H1 (cell line): ENCODE results near the gene POLR3H. TPM values are rescaled to one million over a fixed set of nuclear protein-coding genes. Genes with fewer than 3 reads are reported as not detected.

ENCODE experiments used
- CTCF ChIA-PET: fragments of 300-600 bp; sonication (Branson Sonifier 250); formaldehyde crosslinking; loops from one replicate; lab custom pipeline; 2021; ENCODE audit not compliant: partially characterized antibody; lab: Charles Lee
- POLR2A ChIA-PET: fragments of 300-600 bp; sonication (Branson Sonifier 250); formaldehyde crosslinking; loops from one replicate; lab custom pipeline; 2021; ENCODE audit warnings: inconsistent platforms; ENCODE audit not compliant: partially characterized antibody; lab: Charles Lee
- DNase-seq, 2 experiments: peaks; one replicate each; pipeline versions ENCODE4 v3.0.0 to v3.0.0-alpha.2; 2010 to 2022; ENCODE audit warnings: low spot score in 2 of 2, low read depth in 1 of 2, mixed read lengths in 1 of 2
- FAIRE-seq: peaks from 2 replicates; lab custom pipeline; 2011; peaks lifted over from hg19 to GRCh38; lab: Jason Lieb, UNC
- H2AFZ ChIP-seq: 2 replicates; pipeline ENCODE4 v1.8.1; 2012; ENCODE audit warnings: low read length, inconsistent platforms
- H2AK5ac ChIP-seq: 2 replicates; pipeline ENCODE4 v1.6.1; 2013; ENCODE audit warnings: low read depth, low read length
- H2BK120ac ChIP-seq: replicated peaks from 2 replicates; pipeline ENCODE3; 2013; ENCODE audit warnings: low read depth, low read length, inconsistent platforms
- H2BK12ac ChIP-seq: 2 replicates; pipeline ENCODE4 v1.6.1; 2013; ENCODE audit warnings: low read depth, low read length
- H2BK15ac ChIP-seq: 2 replicates; pipeline ENCODE4 v1.6.1; 2013; ENCODE audit warnings: low read length
- H2BK20ac ChIP-seq: 2 replicates; pipeline ENCODE4 v1.6.1; 2013; ENCODE audit warnings: low read length
- H2BK5ac ChIP-seq: 2 replicates; pipeline ENCODE4 v1.6.1; 2013; ENCODE audit warnings: low read depth, low read length
- H3K14ac ChIP-seq: 2 replicates; pipeline ENCODE4 v1.6.1; 2013; ENCODE audit warnings: inconsistent platforms; ENCODE audit not compliant: insufficient read length
- H3K18ac ChIP-seq: 2 replicates; pipeline ENCODE4 v1.6.1; 2013; ENCODE audit warnings: low read length; ENCODE audit errors: extremely low read depth
- H3K23ac ChIP-seq: 2 replicates; pipeline ENCODE4 v1.6.1; 2013; ENCODE audit warnings: inconsistent platforms; ENCODE audit not compliant: insufficient read length
- H3K23me2 ChIP-seq: 2 replicates; pipeline ENCODE4 v1.6.1; 2013; ENCODE audit warnings: low read depth, low read length
- H3K27ac ChIP-seq: 2 replicates; pipeline ENCODE4 v1.6.1; 2011; ENCODE audit warnings: low read depth, low read length, inconsistent platforms
- H3K27me3 ChIP-seq, 4 experiments: replicated peaks in 1 of 4; 1 replicate in 1 of 4; 2 replicates in 3 of 4; pipeline versions ENCODE4 v1.6.1 to v1.8.1; 2011 to 2013; ENCODE audit warnings: low read length in 3 of 4, mild to moderate bottlenecking in 3 of 4, inconsistent platforms in 2 of 4, mixed read lengths in 2 of 4, moderate library complexity in 1 of 4; ENCODE audit not compliant: control insufficient read depth in 3 of 4, insufficient read depth in 3 of 4; ENCODE audit errors: extremely low read depth in 1 of 4
- H3K36me3 ChIP-seq, 4 experiments: 2 replicates each; pipeline versions ENCODE4 v1.6.1 to v1.8.1; 2011 to 2013; ENCODE audit warnings: mild to moderate bottlenecking in 4 of 4, low read length in 3 of 4, moderate library complexity in 2 of 4, control low read depth in 1 of 4, inconsistent platforms in 1 of 4; ENCODE audit not compliant: insufficient read depth in 4 of 4, control insufficient read depth in 2 of 4
- H3K4ac ChIP-seq: replicated peaks from 2 replicates; pipeline ENCODE3; 2013; ENCODE audit warnings: low read length, low read depth, mixed read lengths, inconsistent platforms; ENCODE audit not compliant: insufficient read length
- H3K4me1 ChIP-seq, 4 experiments: replicated peaks in 1 of 4; 1 replicate in 1 of 4; 2 replicates in 3 of 4; pipeline versions ENCODE4 v1.6.1 to v1.8.1; 2011 to 2013; ENCODE audit warnings: low read length in 3 of 4, inconsistent platforms in 2 of 4, mixed read lengths in 1 of 4; ENCODE audit not compliant: insufficient read depth in 4 of 4, control insufficient read depth in 3 of 4
- H3K4me2 ChIP-seq, 2 experiments: 2 replicates each; pipeline versions ENCODE4 v1.6.1 to v1.8.1; 2011 to 2013; ENCODE audit warnings: low read depth in 2 of 2, low read length in 2 of 2, control low read depth in 1 of 2, inconsistent platforms in 1 of 2, mild to moderate bottlenecking in 1 of 2; ENCODE audit not compliant: insufficient read depth in 1 of 2
- H3K4me3 ChIP-seq, 4 experiments: fragments of 200-600, 300-600 bp in 1 of 4; sonication (generic), shearing (Covaris generic), sonication (Bioruptor Twin) in 1 of 4; 2 replicates each; pipeline versions ENCODE4 v1.5.1 to v1.8.1; 2011 to 2016; ENCODE audit warnings: low read length in 4 of 4, low read depth in 3 of 4, control low read depth in 2 of 4, inconsistent platforms in 2 of 4, mild to moderate bottlenecking in 2 of 4, mixed read lengths in 1 of 4, moderate library complexity in 1 of 4; ENCODE audit not compliant: insufficient read depth in 2 of 4; ENCODE audit errors: extremely low read depth in 1 of 4
- H3K56ac ChIP-seq: replicated peaks from 2 replicates; pipeline ENCODE3; 2013; ENCODE audit warnings: low read depth, mild to moderate bottlenecking, mixed read lengths, low read length, inconsistent platforms; ENCODE audit not compliant: insufficient read length
- H3K79me1 ChIP-seq: 2 replicates; pipeline ENCODE4 v1.6.1; 2013; ENCODE audit warnings: low read depth, low read length, control low read depth
- H3K79me2 ChIP-seq, 2 experiments: 2 replicates each; pipeline versions ENCODE4 v1.6.1 to v1.8.1; 2012 to 2013; ENCODE audit warnings: low read length in 2 of 2, mild to moderate bottlenecking in 2 of 2, inconsistent platforms in 1 of 2; ENCODE audit not compliant: insufficient read depth in 2 of 2, control insufficient read depth in 1 of 2
- H3K9ac ChIP-seq, 4 experiments: replicated peaks in 1 of 4; 1 replicate in 1 of 4; 2 replicates in 3 of 4; pipeline versions ENCODE4 v1.6.1 to v1.8.1; 2011 to 2013; ENCODE audit warnings: low read depth in 3 of 4, low read length in 3 of 4, control low read depth in 2 of 4, mild to moderate bottlenecking in 2 of 4, moderate library complexity in 2 of 4, inconsistent platforms in 1 of 4; ENCODE audit errors: extremely low read depth in 1 of 4
- H3K9me3 ChIP-seq, 2 experiments: 2 replicates each; pipeline versions ENCODE4 v1.6.1 to v1.8.1; 2012 to 2013; ENCODE audit warnings: mild to moderate bottlenecking in 2 of 2, moderate library complexity in 2 of 2, control low read depth in 1 of 2, inconsistent platforms in 1 of 2, low read depth in 1 of 2, low read length in 1 of 2, mixed read lengths in 1 of 2; ENCODE audit not compliant: insufficient read depth in 2 of 2
- H4K20me1 ChIP-seq, 2 experiments: replicated peaks in 1 of 2; 2 replicates each; pipeline versions ENCODE3 to v1.8.1; 2011 to 2013; ENCODE audit warnings: inconsistent platforms in 2 of 2, low read length in 2 of 2, mild to moderate bottlenecking in 1 of 2; ENCODE audit not compliant: insufficient read depth in 2 of 2, control insufficient read depth in 1 of 2
- H4K5ac ChIP-seq: 2 replicates; pipeline ENCODE4 v1.6.1; 2013; ENCODE audit warnings: low read length, low read depth, mixed read lengths, inconsistent platforms; ENCODE audit not compliant: insufficient read length
- H4K8ac ChIP-seq: 2 replicates; pipeline ENCODE4 v1.8.0; 2013; ENCODE audit warnings: mild to moderate bottlenecking, moderate library complexity, low read length, inconsistent platforms; ENCODE audit not compliant: insufficient read depth; ENCODE audit errors: extremely low read depth
- H4K91ac ChIP-seq: replicated peaks from 2 replicates; pipeline ENCODE3; 2013; ENCODE audit warnings: low read length, mixed read lengths, inconsistent platforms; ENCODE audit not compliant: insufficient read length
- CREB1 ChIP-seq: IDR thresholded peaks from 2 replicates; pipeline ENCODE4 v1.6.1; 2012; ENCODE audit warnings: inconsistent platforms
- CTCF ChIP-seq, 3 experiments: IDR thresholded peaks; 1 replicate in 2 of 3; 2 replicates in 1 of 3; pipeline versions ENCODE4 v1.5.1 to v1.6.1; 2011; ENCODE audit warnings: low read length in 3 of 3, mild to moderate bottlenecking in 3 of 3, inconsistent platforms in 2 of 3, low read depth in 1 of 3, moderate library complexity in 1 of 3; ENCODE audit not compliant: insufficient read depth in 1 of 3; ENCODE audit errors: control extremely low read depth in 1 of 3
- MAX ChIP-seq: IDR thresholded peaks from 2 replicates; pipeline ENCODE4 v1.6.1; 2012; ENCODE audit warnings: inconsistent platforms
- PHF8 ChIP-seq: fragments of 200-600 bp; sonication (generic); conservative IDR thresholded peaks from 2 replicates; pipeline ENCODE4 v1.7.1; 2012; ENCODE audit warnings: low read depth, mild to moderate bottlenecking, inconsistent platforms, low read length, moderate library complexity
- RAD21 ChIP-seq, 2 experiments: IDR thresholded peaks in 1 of 2; conservative IDR thresholded peaks in 1 of 2; 2 replicates each; pipeline ENCODE4 v1.6.1; 2011; ENCODE audit warnings: low read depth in 2 of 2, low read length in 2 of 2, improper control_type of control experiment in 1 of 2, inconsistent platforms in 1 of 2, mild to moderate bottlenecking in 1 of 2, moderate library complexity in 1 of 2
- SIN3A ChIP-seq, 2 experiments: IDR thresholded peaks in 1 of 2; conservative IDR thresholded peaks in 1 of 2; 2 replicates each; pipeline ENCODE4 v1.6.1; 2011 to 2012; ENCODE audit warnings: low read length in 2 of 2, improper control_type of control experiment in 1 of 2, low read depth in 1 of 2, mild to moderate bottlenecking in 1 of 2
- USF2 ChIP-seq: IDR thresholded peaks from 2 replicates; pipeline ENCODE4 v1.6.1; 2011; ENCODE audit warnings: low read length, improper control_type of control experiment
- WGBS, 2 experiments: shearing (Covaris generic) in 1 of 2; methylation state at CpG; one replicate each; pipeline versions ENCODE4 v1.1.6 to v1.1.7; 2013 to 2015; ENCODE audit warnings: low lambda C conversion rate in 2 of 2, mixed read lengths in 2 of 2, inconsistent platforms in 1 of 2, low coverage in 1 of 2, missing lambda C conversion rate in 1 of 2; ENCODE audit not compliant: insufficient replicate concordance in 2 of 2, insufficient coverage in 1 of 2, insufficient read length in 1 of 2; ENCODE audit errors: extremely low coverage in 1 of 2, missing lambda C conversion rate in 1 of 2; 5-methylcytosine and 5-hydroxymethylcytosine counted together
- polyA plus RNA-seq, 7 experiments: library from polyadenylated mRNA; depleted of rRNA in 3 of 7; stranded (reverse) in 5 of 7; unstranded in 2 of 7; fragments of >200 nt in 5 of 7; fragments of 200-250 nt in 2 of 7; gene quantifications; 1 replicate in 5 of 7; 2 replicates in 1 of 7; 4 replicates in 1 of 7; pipeline versions ENCODE4 v1.2.1 to v1.2.3, GENCODE V29; 2011 to 2013; ENCODE audit warnings: missing spikeins in 2 of 7, mixed read lengths in 2 of 7
- total RNA-seq: library from RNA; stranded (reverse); fragmentation: NEBNext Ultra II Directional; extraction: Animal tissue kit (Norgen Biotek cat#: 25700); gene quantifications from 2 replicates; pipeline ENCODE4 v1.2.1, GENCODE V29; 2021

The POLR3H gene
- total and polyA plus RNA-seq, 2 of the 8 experiments (the other 6 are each of a cell fraction or from before 2014, with no cell fraction given), result 29.7 to 39.2 TPM

- Histone ChIP-seq H2BK120ac (no peak overlapping the region), H2AK5ac (no peak overlapping the region), H3K23me2 (peaks cover 3% of the 10 kb centered on the region; the same call in 1 of the 2 replicates), H3K4me3 (no peak overlapping the region), H3K4me2 (no peak overlapping the region), H2BK5ac (0 out of 2 replicates have a peak overlapping the region, but pooled peaks have one; percentile 24), H3K27ac (no peak overlapping the region), H3K9ac (no peak overlapping the region), H3K18ac (no peak overlapping the region; the same call in 1 of the 2 replicates), H4K91ac (no peak overlapping the region), H3K36me3 (no peaks in the 10 kb centered on the region), H3K14ac (no peak overlapping the region), H3K23ac (no peak overlapping the region), H3K27me3 (no peaks in the 10 kb centered on the region), H4K8ac (no peak overlapping the region), H3K79me1 (no peaks in the 10 kb centered on the region; the same call in 1 of the 2 replicates), H3K4ac (no peak overlapping the region), H2BK15ac (no peak overlapping the region), H3K56ac (no peak overlapping the region), H3K9me3 (no peaks in the 10 kb centered on the region), H3K4me1 (no peaks in the 10 kb centered on the region; a peak in 2 of 7 replicates), H4K20me1 (peaks cover 0 to 7% of the 10 kb centered on the region in 2 experiments), H2BK20ac (no peak overlapping the region), H3K79me2 (no peaks in the 10 kb centered on the region), H2AFZ (no peak overlapping the region), H2BK12ac (no peak overlapping the region), H4K5ac (no peak overlapping the region)
- DNase-seq (peak in 1 of 2 experiments; percentile 85), FAIRE-seq (peak; percentile 93)
- 56% methylated on average over 9 of the region's 9 CpGs; no CpG with 5 or more reads in 1 of the 2 experiments for WGBS, 2 experiments
- POLR2A ChIA-PET, result interaction anchor here (0.8 to 4.6 kb wide), 9 partner anchors 10 to 133 kb away, joined by 3 to 42 read pairs (median 5); partner anchors contain the start of gene PMM1
- CTCF ChIA-PET, result interaction anchor here (0.8 to 8.6 kb wide), 17 partner anchors 9 to 346 kb away, joined by 3 to 169 read pairs (median 7); partner anchors contain the start of genes CSDC2 and PMM1
- TF ChIP-seq RAD21 (IDR thresholded peaks at IDR 0.05 in 1 of 2, conservative IDR thresholded peaks at IDR 0.05 in 1 of 2; ENCODE audit: low read depth in 2 of 2, low read length in 2 of 2), result peak; percentile 75 to 85
- peak; percentile 62; the same call in 1 of the 2 replicates for TF ChIP-seq MAX
- no peak for TF ChIP-seq PHF8
- 0 out of 4 replicates have a peak, but pooled peaks of 1 of the 2 experiments have one; percentile 52 for TF ChIP-seq SIN3A (conservative IDR thresholded peaks at IDR 0.05 in 1 of 2, IDR thresholded peaks at IDR 0.05 in 1 of 2; ENCODE audit: low read depth in 1 of 2, low read length in 2 of 2)
- peak; percentile 94 to 99 (median 98) for TF ChIP-seq CTCF (IDR thresholded peaks at IDR 0.05; ENCODE audit: control extremely low read depth in 1 of 3, insufficient read depth in 1 of 3, low read depth in 1 of 3, low read length in 3 of 3)
- TF ChIP-seq CREB1, result 0 out of 2 replicates have a peak, but pooled peaks have one; percentile 38
- 0 out of 2 replicates have a peak, but pooled peaks have one; percentile 42 for TF ChIP-seq USF2
These were observed 32.6 kb upstream of the POLR3H start for GRCh38 chr22:41576877-41577276.
